ENCODE data around the gene TLE4. TPM values are rescaled to one million over a fixed set of nuclear protein-coding genes. Genes with fewer than 3 reads are reported as not detected.

TLE4 gene
- total and polyA plus RNA-seq, 10 of the 15 experiments (the other 5 are each of a cell fraction or from before 2014, with no cell fraction given), result 5.3 to 53.3 (median 23.3) TPM

DNA sequence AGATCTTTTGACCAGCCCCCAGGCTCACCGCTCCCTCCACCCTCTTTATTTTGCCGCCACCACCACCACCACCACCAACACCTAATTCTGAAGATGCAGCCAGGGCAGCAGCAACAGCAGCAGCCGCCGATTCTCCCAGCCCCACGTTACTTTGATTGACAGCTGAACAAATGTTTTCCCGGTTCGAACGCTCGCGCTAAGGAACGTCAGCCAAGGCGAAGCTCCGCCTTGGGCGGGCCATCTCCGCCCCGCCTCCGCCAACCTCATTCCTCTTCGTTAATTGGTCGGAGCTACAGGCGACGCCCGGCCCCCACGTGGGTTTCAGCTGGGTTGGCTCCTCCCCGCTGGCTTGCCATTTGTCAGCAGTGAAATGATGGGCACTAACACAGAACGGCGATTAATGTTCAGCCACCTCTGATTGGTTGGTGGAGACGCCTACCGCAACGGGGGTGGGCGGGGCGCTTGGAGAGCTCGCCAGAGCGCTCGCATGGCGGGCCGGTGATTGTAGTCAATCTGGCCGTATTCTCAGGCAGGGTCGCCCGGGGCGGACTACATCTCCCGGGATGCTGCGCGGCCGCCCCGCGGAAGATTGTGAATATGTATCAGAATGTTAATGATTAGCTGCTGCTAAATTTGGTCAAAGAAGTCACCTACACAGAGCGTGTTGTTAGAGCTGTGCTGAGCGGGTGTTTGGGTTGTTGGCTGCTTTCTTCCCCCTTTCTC, at the start of gene TLE4 (continued):
- TF ChIP-seq, protein P1, sequence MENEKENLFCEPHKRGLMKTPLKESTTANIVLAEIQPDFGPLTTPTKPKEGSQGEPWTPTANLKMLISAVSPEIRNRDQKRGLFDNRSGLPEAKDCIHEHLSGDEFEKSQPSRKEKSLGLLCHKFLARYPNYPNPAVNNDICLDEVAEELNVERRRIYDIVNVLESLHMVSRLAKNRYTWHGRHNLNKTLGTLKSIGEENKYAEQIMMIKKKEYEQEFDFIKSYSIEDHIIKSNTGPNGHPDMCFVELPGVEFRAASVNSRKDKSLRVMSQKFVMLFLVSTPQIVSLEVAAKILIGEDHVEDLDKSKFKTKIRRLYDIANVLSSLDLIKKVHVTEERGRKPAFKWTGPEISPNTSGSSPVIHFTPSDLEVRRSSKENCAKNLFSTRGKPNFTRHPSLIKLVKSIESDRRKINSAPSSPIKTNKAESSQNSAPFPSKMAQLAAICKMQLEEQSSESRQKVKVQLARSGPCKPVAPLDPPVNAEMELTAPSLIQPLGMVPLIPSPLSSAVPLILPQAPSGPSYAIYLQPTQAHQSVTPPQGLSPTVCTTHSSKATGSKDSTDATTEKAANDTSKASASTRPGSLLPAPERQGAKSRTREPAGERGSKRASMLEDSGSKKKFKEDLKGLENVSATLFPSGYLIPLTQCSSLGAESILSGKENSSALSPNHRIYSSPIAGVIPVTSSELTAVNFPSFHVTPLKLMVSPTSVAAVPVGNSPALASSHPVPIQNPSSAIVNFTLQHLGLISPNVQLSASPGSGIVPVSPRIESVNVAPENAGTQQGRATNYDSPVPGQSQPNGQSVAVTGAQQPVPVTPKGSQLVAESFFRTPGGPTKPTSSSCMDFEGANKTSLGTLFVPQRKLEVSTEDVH (IDR thresholded peaks at IDR 0.05; ENCODE audit: low read depth, partially characterized antibody), result no peak
- TF ChIP-seq FOXK2 (IDR thresholded peaks at IDR 0.05) (no peak), YY1 (IDR thresholded peaks at IDR 0.05; ENCODE audit: low read depth, low read length) (peak; percentile 30; the same call in 1 of the 2 replicates), BACH1 (IDR thresholded peaks at IDR 0.05; ENCODE audit: borderline replicate concordance) (no peak), SREBF1 (IDR thresholded peaks at IDR 0.05; ENCODE audit: low read length) (peak; percentile 78), RELA (IDR thresholded peaks at IDR 0.05; ENCODE audit: borderline replicate concordance, partially characterized antibody) (no peak), EZH2 (IDR thresholded peaks at IDR 0.05; ENCODE audit: borderline replicate concordance, control insufficient read depth, low read depth, low read length) (no peak), SPI1 (IDR thresholded peaks at IDR 0.05; ENCODE audit: borderline replicate concordance, insufficient read depth, low read depth, low read length) (no peak), GABPA (IDR thresholded peaks at IDR 0.05; ENCODE audit: low read depth) (no peak), ESRRA (IDR thresholded peaks at IDR 0.05; ENCODE audit: low read length) (no peak), ZNF384 (IDR thresholded peaks at IDR 0.05; ENCODE audit: borderline replicate concordance, low read depth, low read length) (no peak), ZNF274 (IDR thresholded peaks at IDR 0.05; ENCODE audit: insufficient read depth, insufficient read length) (no peak), SUPT20H (IDR thresholded peaks at IDR 0.05; ENCODE audit: borderline replicate concordance, control insufficient read depth, low read depth, low read length) (no peak), EED (IDR thresholded peaks at IDR 0.05; ENCODE audit: low read depth) (no peak), IKZF1 (conservative IDR thresholded peaks at IDR 0.05) (peak; percentile 16), IRF4 (IDR thresholded peaks at IDR 0.05; ENCODE audit: low read depth, low read length) (no peak; the same call in 1 of the 2 replicates), KLF5 (IDR thresholded peaks at IDR 0.05; ENCODE audit: partially characterized antibody) (no peak), KAT2A (conservative IDR thresholded peaks at IDR 0.05; ENCODE audit: control insufficient read depth, low read depth, low read length) (no peak), SMAD1 (IDR thresholded peaks at IDR 0.05; ENCODE audit: low read depth, partially characterized antibody) (no peak), JUND (IDR thresholded peaks at IDR 0.05; ENCODE audit: low read depth, low read length) (no peak)
- TF ChIP-seq, protein P2, sequence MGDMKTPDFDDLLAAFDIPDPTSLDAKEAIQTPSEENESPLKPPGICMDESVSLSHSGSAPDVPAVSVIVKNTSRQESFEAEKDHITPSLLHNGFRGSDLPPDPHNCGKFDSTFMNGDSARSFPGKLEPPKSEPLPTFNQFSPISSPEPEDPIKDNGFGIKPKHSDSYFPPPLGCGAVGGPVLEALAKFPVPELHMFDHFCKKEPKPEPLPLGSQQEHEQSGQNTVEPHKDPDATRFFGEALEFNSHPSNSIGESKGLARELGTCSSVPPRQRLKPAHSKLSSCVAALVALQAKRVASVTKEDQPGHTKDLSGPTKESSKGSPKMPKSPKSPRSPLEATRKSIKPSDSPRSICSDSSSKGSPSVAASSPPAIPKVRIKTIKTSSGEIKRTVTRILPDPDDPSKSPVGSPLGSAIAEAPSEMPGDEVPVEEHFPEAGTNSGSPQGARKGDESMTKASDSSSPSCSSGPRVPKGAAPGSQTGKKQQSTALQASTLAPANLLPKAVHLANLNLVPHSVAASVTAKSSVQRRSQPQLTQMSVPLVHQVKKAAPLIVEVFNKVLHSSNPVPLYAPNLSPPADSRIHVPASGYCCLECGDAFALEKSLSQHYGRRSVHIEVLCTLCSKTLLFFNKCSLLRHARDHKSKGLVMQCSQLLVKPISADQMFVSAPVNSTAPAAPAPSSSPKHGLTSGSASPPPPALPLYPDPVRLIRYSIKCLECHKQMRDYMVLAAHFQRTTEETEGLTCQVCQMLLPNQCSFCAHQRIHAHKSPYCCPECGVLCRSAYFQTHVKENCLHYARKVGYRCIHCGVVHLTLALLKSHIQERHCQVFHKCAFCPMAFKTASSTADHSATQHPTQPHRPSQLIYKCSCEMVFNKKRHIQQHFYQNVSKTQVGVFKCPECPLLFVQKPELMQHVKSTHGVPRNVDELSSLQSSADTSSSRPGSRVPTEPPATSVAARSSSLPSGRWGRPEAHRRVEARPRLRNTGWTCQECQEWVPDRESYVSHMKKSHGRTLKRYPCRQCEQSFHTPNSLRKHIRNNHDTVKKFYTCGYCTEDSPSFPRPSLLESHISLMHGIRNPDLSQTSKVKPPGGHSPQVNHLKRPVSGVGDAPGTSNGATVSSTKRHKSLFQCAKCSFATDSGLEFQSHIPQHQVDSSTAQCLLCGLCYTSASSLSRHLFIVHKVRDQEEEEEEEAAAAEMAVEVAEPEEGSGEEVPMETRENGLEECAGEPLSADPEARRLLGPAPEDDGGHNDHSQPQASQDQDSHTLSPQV (IDR thresholded peaks at IDR 0.05), result no peak
- TF ChIP-seq, protein P3, sequence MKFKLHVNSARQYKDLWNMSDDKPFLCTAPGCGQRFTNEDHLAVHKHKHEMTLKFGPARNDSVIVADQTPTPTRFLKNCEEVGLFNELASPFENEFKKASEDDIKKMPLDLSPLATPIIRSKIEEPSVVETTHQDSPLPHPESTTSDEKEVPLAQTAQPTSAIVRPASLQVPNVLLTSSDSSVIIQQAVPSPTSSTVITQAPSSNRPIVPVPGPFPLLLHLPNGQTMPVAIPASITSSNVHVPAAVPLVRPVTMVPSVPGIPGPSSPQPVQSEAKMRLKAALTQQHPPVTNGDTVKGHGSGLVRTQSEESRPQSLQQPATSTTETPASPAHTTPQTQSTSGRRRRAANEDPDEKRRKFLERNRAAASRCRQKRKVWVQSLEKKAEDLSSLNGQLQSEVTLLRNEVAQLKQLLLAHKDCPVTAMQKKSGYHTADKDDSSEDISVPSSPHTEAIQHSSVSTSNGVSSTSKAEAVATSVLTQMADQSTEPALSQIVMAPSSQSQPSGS (IDR thresholded peaks at IDR 0.05; ENCODE audit: low read length), result no peak
- TF ChIP-seq, protein P4, sequence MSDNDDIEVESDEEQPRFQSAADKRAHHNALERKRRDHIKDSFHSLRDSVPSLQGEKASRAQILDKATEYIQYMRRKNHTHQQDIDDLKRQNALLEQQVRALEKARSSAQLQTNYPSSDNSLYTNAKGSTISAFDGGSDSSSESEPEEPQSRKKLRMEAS (IDR thresholded peaks at IDR 0.05; ENCODE audit: low read depth, low read length), result peak; percentile 78; the same call in 1 of the 2 replicates
